ENCODE data around the gene POLR3H. TPM values are rescaled to one million over a fixed set of nuclear protein-coding genes. Genes with fewer than 3 reads are reported as not detected.
"Not testable (repeated sequence)": the region's sequence is repeated elsewhere in the genome, so short reads cannot be mapped to it uniquely, and the experiment has no call there.

POLR3H gene
- total RNA-seq, 1 donor: 28.1 TPM

DNA sequence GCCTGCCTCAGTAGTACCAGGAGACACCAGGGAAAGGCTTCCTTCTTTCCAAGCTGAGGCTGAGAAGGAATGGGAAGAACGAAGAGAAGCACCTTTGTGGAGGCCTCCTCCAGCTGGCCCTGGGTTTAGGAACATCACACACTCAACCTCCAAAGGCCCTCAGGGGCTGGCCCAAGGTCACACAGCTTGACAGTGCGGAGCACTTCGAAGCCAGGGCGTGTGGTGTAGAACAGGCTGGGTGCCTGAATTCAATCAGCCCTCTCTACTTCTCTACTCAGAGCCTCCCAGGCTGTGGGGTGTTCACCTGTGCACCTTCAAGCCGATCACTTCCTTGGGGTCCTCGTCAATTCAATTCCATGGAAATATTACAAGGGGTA is 15.8 kb upstream of the POLR3H start:
- no peak for DNase-seq (ENCODE audit: low read depth)
- H3K4me3 ChIP-seq (ENCODE audit: low read depth, low read length): no peak overlapping the region
- no peak for TF ChIP-seq CTCF (IDR thresholded peaks at IDR 0.05; ENCODE audit: insufficient read depth, low read depth, low read length)

- not testable (repeated sequence) for DNase-seq (ENCODE audit: low read depth)
These were observed 14.0 kb upstream of the POLR3H start for GRCh38 chr22:41558241-41558630.

GRCh38 chr22:41557401-41558240 is 13.4 kb upstream of the POLR3H start:
- DNase-seq (ENCODE audit: low read depth): peak; percentile 93
- H3K4me3 ChIP-seq (ENCODE audit: low read depth, low read length): peak overlapping the region; percentile 23
- TF ChIP-seq CTCF (IDR thresholded peaks at IDR 0.05; ENCODE audit: insufficient read depth, low read depth, low read length): no peak

More at GRCh38 chr22:41558241-41558630, 14.0 kb upstream of the POLR3H start:
- not testable (repeated sequence) for H3K4me3 ChIP-seq (ENCODE audit: low read depth, low read length)

DNA sequence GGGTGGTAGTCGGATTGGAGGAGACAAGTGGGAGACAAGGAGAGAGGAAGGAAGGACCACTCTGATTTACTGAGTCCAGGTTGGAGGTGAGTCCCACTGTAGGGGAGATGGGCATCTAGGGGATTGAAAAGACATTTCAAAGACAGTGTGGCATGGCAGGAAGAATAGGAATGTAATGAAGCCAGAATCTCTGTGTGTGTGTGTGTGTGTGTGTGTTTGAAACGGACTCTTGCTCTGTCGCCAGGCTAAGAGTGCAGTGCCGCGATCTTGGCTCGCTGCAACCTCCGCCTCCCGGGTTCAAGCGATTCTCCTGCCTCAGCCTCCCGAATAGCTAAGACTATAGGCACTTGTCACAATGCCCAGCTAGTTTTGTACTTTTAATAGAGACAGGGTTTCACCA is 12.3 kb upstream of the POLR3H start:
- no peak overlapping the region for H3K4me3 ChIP-seq (ENCODE audit: low read depth, low read length)
- TF ChIP-seq CTCF (IDR thresholded peaks at IDR 0.05; ENCODE audit: insufficient read depth, low read depth, low read length): no peak
- no peak for DNase-seq (ENCODE audit: low read depth)

DNA sequence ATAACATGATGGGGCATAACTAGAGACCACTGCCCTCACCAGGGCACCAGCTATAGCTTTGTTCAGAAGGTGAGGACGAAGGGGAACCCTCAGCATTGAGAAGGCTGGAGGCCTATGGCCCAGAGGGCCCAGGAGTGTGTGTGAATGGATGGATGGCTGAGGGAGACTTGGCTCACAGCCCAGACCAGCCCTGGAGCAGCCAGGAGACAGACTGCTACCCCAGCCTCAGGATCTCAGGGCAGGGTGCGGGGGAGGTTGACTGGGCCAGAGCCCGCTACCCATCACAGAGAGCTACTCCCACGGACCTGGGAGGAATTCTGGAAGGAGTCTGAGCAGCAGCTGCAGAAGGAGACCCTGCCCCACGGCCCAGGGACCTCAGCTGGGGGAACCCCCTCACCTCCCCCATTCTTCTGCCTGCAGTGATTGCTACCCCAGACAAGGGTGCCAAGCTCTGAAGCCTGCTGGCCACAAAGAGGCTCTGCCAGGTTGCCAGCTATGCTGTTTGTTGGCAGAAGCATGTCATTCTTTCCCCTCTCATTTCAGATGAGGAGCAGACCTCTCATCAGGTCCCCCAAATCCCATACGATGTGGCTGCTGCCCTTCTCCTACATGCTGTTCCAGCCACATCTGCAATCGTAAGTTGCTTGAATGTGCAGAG is 11.2 kb upstream of the POLR3H start:
- TF ChIP-seq CTCF (IDR thresholded peaks at IDR 0.05; ENCODE audit: insufficient read depth, low read depth, low read length): no peak
- no peak for DNase-seq (ENCODE audit: low read depth)
- no peak overlapping the region for H3K4me3 ChIP-seq (ENCODE audit: low read depth, low read length)

GRCh38 chr22:41551877-41552582 is 7.8 kb upstream of the POLR3H start:
- no peak overlapping the region for H3K4me3 ChIP-seq (ENCODE audit: low read depth, low read length)
- no peak for TF ChIP-seq CTCF (IDR thresholded peaks at IDR 0.05; ENCODE audit: insufficient read depth, low read depth, low read length)
- DNase-seq (ENCODE audit: low read depth): no peak

DNA sequence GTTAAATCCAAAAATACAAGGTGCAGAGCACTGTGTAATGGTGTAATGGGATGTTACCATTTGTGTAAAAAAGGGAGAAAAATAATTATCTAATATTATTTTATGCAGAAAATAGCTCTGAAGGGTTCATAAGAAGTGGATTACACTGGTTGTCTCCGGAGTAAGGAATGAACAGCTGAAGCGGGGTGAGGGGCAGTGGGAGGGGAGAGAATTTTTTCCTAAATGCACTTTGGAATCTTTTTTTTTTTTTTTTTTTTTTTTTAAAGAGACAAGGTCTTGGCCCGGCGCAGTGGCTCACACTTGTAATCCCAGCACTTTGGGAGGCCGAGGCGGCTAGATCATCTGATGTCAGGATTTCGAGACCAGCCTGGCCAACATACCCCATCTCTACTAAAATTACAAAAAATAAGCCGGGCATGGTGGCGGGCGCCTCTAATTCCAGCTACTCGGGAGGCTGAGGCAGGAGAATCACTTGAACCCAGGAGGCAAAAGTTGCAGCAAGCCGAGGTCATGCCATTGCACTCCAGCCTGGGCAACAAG is 6.8 kb upstream of the POLR3H start:
- TF ChIP-seq CTCF (IDR thresholded peaks at IDR 0.05; ENCODE audit: insufficient read depth, low read depth, low read length): no peak
- H3K4me3 ChIP-seq (ENCODE audit: low read depth, low read length): no peak overlapping the region
- no peak for DNase-seq (ENCODE audit: low read depth)
